B cell (primary cell): ENCODE data around the gene SLC7A7.

Experiments used
- CTCF ChIP-seq: fragments of 200-600 bp; IDR thresholded peaks from one replicate; pipeline ENCODE4 v1.8.0; 2022; ENCODE audit warnings: antibody characterized with exemption, mild to moderate bottlenecking
- EZH2 ChIP-seq: IDR thresholded peaks from 2 replicates; pipeline ENCODE4 v1.6.1; 2012; ENCODE audit warnings: borderline replicate concordance, low read depth, mild to moderate bottlenecking, moderate library complexity, low read length; ENCODE audit not compliant: insufficient read depth, poor library complexity, severe bottlenecking

DNA sequence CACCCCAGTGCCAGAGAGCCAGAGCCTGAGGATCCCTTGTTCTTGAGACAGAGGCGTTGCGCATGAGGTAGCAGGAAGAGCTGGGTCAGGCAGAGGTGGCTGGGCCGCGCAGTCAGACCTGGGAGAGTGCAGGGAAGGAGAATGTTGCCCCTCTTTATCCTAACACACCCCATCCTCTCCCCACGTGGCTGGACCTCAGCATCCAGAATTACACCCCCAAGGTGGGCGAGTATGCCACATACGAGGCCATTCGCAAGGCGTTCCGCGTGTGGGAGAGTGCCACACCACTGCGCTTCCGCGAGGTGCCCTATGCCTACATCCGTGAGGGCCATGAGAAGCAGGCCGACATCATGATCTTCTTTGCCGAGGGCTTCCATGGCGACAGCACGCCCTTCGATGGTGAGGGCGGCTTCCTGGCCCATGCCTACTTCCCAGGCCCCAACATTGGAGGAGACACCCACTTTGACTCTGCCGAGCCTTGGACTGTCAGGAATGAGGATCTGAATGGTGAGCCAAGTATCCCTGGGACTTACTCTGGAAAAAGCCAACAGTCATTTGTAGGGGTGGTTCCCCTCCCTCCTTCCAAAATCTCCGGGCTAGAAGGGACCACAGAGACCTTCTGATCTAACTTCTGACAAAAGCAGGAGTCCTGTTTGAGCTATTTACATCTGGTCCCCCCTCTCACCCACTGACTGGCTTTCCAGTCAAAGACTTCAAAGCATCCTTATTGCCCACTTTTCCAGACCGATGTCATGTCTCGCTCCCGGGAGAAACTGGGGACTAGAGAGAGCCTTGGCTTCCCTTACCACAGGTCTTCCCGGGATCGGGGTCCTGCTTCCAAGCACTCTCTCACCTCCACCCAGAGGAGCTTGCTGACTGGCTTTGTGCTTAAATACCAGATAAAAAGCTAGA is 27.2 kb upstream of the SLC7A7 start:
- TF ChIP-seq CTCF (no peak), EZH2 (no peak)
